Keratinocyte (primary cell): ENCODE data around the gene ERF. TPM values are rescaled to one million over a fixed set of nuclear protein-coding genes. Genes with fewer than 3 reads are reported as not detected.

Experiments
- DNase-seq: peaks from one replicate; pipeline ENCODE4 v3.0.0-alpha.2; 2011; ENCODE audit warnings: low read depth, missing footprints, low spot score
- FAIRE-seq: peaks from 2 replicates; lab custom pipeline; 2011; peaks lifted over from hg19 to GRCh38; lab: Jason Lieb, UNC
- H2AFZ ChIP-seq: 2 replicates; pipeline ENCODE4 v1.6.0; 2012; ENCODE audit warnings: low read length, control low read depth, inconsistent platforms; ENCODE audit not compliant: control insufficient read depth
- H3K27ac ChIP-seq: 2 replicates; pipeline ENCODE4 v1.5.1; 2011; ENCODE audit warnings: low read length; ENCODE audit not compliant: control insufficient read depth, insufficient read depth
- H3K27me3 ChIP-seq: 3 replicates; pipeline ENCODE4 v1.6.0; 2011; ENCODE audit warnings: low read length; ENCODE audit not compliant: control insufficient read depth, insufficient read depth; ENCODE audit errors: extremely low read depth
- H3K36me3 ChIP-seq, 2 experiments: 2 replicates in 1 of 2; 3 replicates in 1 of 2; pipeline ENCODE4 v1.5.1; 2011; ENCODE audit warnings: low read length in 2 of 2, mild to moderate bottlenecking in 1 of 2; ENCODE audit not compliant: control insufficient read depth in 2 of 2, insufficient read depth in 2 of 2; ENCODE audit errors: extremely low read depth in 1 of 2
- H3K4me1 ChIP-seq: 3 replicates; pipeline ENCODE4 v1.5.1; 2011; ENCODE audit warnings: low read length; ENCODE audit not compliant: control insufficient read depth, insufficient read depth; ENCODE audit errors: extremely low read depth
- H3K4me2 ChIP-seq: 3 replicates; pipeline ENCODE4 v1.6.0; 2011; ENCODE audit warnings: low read depth, low read length; ENCODE audit not compliant: control insufficient read depth, insufficient read depth; ENCODE audit errors: extremely low read depth
- H3K4me3 ChIP-seq, 3 experiments: fragments of 200-600 bp in 1 of 3; sonication (generic) in 1 of 3; 2 replicates in 2 of 3; 3 replicates in 1 of 3; pipeline ENCODE4 v1.5.1; 2011 to 2016; ENCODE audit warnings: low read length in 3 of 3, mild to moderate bottlenecking in 3 of 3, control low read depth in 2 of 3, inconsistent platforms in 1 of 3, low read depth in 1 of 3, mixed read lengths in 1 of 3, mixed run types in 1 of 3, moderate library complexity in 1 of 3; ENCODE audit not compliant: control insufficient read depth in 2 of 3, insufficient read depth in 2 of 3; ENCODE audit errors: extremely low read depth in 1 of 3
- H3K79me2 ChIP-seq: 2 replicates; pipeline ENCODE4 v1.6.0; 2012; ENCODE audit warnings: low read length; ENCODE audit not compliant: control insufficient read depth, insufficient read depth
- H3K9ac ChIP-seq: 3 replicates; pipeline ENCODE4 v1.6.0; 2011; ENCODE audit warnings: low read length; ENCODE audit not compliant: control insufficient read depth, insufficient read depth; ENCODE audit errors: extremely low read depth
- H3K9me1 ChIP-seq: 3 replicates; pipeline ENCODE4 v1.6.0; 2011; ENCODE audit warnings: low read length; ENCODE audit not compliant: control insufficient read depth, insufficient read depth; ENCODE audit errors: extremely low read depth
- H3K9me3 ChIP-seq: 2 replicates; pipeline ENCODE4 v1.5.1; 2012; ENCODE audit warnings: low read depth, low read length; ENCODE audit not compliant: control insufficient read depth
- H4K20me1 ChIP-seq: 3 replicates; pipeline ENCODE4 v1.6.0; 2011; ENCODE audit warnings: low read length; ENCODE audit not compliant: control insufficient read depth, insufficient read depth; ENCODE audit errors: extremely low read depth
- CTCF ChIP-seq, 3 experiments: IDR thresholded peaks in 1 of 3; conservative IDR thresholded peaks in 1 of 3; optimal IDR thresholded peaks in 1 of 3; 2 replicates in 2 of 3; 3 replicates in 1 of 3; pipeline versions ENCODE3 to v1.5.1; 2011; ENCODE audit warnings: low read length in 3 of 3, mild to moderate bottlenecking in 3 of 3, moderate library complexity in 2 of 3, control low read depth in 1 of 3, inconsistent platforms in 1 of 3; ENCODE audit not compliant: insufficient read depth in 2 of 3; ENCODE audit errors: extremely low read depth in 1 of 3
- EZH2 ChIP-seq: IDR thresholded peaks from one replicate; pipeline ENCODE4 v1.6.1; 2012; ENCODE audit warnings: inconsistent platforms, mild to moderate bottlenecking, low read length, moderate library complexity
- dilution Hi-C: fragments of 300-500 bp; cut with MboI; formaldehyde crosslinking; loops from one replicate; pipeline ENCODE4 v1.7.0; 2020; ENCODE audit warnings: low sequenced_read_pairs; ENCODE audit not compliant: extremely low pct_ligation_motif_present
- polyA plus RNA-seq, 5 experiments: library from polyadenylated mRNA; depleted of rRNA in 3 of 5; stranded (reverse) in 3 of 5; stranded (forward) in 1 of 5; unstranded in 1 of 5; fragments of >200 nt; gene quantifications; 1 replicate in 1 of 5; 2 replicates in 3 of 5; 3 replicates in 1 of 5; pipeline versions ENCODE4 v1.2.1 to v1.2.3, GENCODE V29; 2011 to 2012; ENCODE audit warnings: missing spikeins in 2 of 5, low read depth in 1 of 5, low replicate concordance in 1 of 5

Gene ERF
- polyA plus RNA-seq, 1 donor (not counting 4 experiments of a cell fraction or from before 2014, with no cell fraction given), result 83.5 TPM

GRCh38 chr19:42246143-42246921 lies 8.6 kb downstream of the ERF start:
- Histone ChIP-seq H3K79me2 (peaks cover 36% of the 10 kb centered on the region), H3K27ac (peak overlapping the region; percentile 30), H3K4me1 (peaks cover 28% of the 10 kb centered on the region), H3K9me1 (no peaks in the 10 kb centered on the region), H3K4me2 (no peak overlapping the region), H2AFZ (no peak overlapping the region), H4K20me1 (peaks cover 22% of the 10 kb centered on the region), H3K9me3 (no peaks in the 10 kb centered on the region), H3K4me3 (no peak overlapping the region), H3K36me3 (peaks cover 17 to 28% of the 10 kb centered on the region in 2 experiments), H3K27me3 (no peaks in the 10 kb centered on the region), H3K9ac (no peak overlapping the region)
- TF ChIP-seq EZH2 (no peak), CTCF (optimal IDR thresholded peaks at IDR 0.05 in 1 of 3, IDR thresholded peaks at IDR 0.05 in 1 of 3, conservative IDR thresholded peaks at IDR 0.05 in 1 of 3; ENCODE audit: extremely low read depth in 1 of 3, insufficient read depth in 2 of 3, low read length in 3 of 3) (peak; percentile 81 to 83 (median 81))
- dilution Hi-C loops, result no loop called here
- DNase-seq (no peak), FAIRE-seq (peak; percentile 34)

GRCh38 chr19:42245231-42245630 lies 9.7 kb downstream of the ERF start:
- TF ChIP-seq CTCF (optimal IDR thresholded peaks at IDR 0.05 in 1 of 3, IDR thresholded peaks at IDR 0.05 in 1 of 3, conservative IDR thresholded peaks at IDR 0.05 in 1 of 3; ENCODE audit: extremely low read depth in 1 of 3, insufficient read depth in 2 of 3, low read length in 3 of 3) (no peak), EZH2 (no peak)
- peaks cover 37% of the 10 kb centered on the region for H3K79me2 ChIP-seq
- FAIRE-seq (no peak), DNase-seq (no peak)
- peaks cover 19% of the 10 kb centered on the region for H4K20me1 ChIP-seq
- H2AFZ ChIP-seq, result no peak overlapping the region
- H3K27me3 ChIP-seq, result no peaks in the 10 kb centered on the region
- H3K27ac ChIP-seq, result no peak overlapping the region
- H3K4me2 ChIP-seq, result peak overlapping the region; percentile 92
- no peak overlapping the region for H3K4me3 ChIP-seq
- dilution Hi-C loops, result no loop called here
- H3K9me3 ChIP-seq, result no peaks in the 10 kb centered on the region
- peaks cover 16 to 25% of the 10 kb centered on the region in 2 experiments for H3K36me3 ChIP-seq
- peaks cover 3% of the 10 kb centered on the region for H3K9me1 ChIP-seq
- peaks cover 26% of the 10 kb centered on the region for H3K4me1 ChIP-seq
- no peak overlapping the region for H3K9ac ChIP-seq
